HG03139 (cell line): Measurements from ENCODE around the gene TDP1.

ENCODE experiments used
- ATAC-seq: cut with Tn5 transposase; IDR thresholded peaks from one replicate; pipeline ENCODE4 v1.9.1; 2021; ENCODE audit not compliant: unreplicated experiment

TDP1 gene

DNA sequence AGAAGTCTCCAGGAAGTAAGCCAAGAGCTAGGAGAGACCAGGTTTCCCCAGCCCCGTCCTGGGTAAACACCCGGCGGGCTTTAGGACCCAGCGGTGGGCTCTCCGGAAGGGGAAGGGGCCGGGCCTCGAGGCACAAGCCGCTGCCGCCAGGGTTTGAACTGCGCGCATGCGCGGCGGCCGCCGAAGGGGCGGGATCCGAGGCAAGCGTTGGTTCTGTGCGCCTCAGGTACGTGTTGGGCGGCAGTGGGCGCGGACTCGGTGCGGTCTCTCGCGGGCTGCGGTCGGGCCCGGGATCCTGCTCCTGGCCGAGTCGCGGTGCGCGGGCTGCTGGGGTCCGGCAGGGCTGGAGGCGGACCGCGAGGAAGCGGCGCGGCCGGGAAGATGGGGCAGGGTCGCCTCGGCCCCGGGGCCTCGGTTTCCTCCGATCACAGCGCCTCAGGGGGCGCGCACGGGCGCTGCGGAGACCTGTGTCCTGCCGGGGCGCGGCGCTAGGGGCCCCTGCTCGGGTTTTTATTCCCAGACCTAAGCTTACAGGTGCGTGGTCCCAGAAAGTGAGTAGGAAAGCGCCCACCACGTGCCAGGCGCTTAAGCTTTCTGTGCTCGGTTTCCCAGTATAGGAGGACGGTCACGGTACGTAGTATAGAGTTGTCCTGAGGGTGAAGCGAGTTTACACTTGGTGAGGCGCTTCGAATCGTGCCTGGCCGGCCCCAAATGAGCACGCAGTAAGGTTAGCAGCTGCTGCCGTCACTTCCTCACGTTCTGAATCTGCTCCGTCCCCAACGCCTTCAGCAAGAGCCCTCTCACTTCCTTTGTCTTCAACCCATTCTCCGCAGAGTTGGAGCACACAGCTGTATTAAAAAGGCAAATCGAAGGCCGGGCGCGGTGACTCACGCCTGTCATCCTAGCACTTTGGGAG lies at the start of gene TDP1:
TDP1 (plus strand) TSS at position 183 of the 916 bp plus-strand sequence. CDS start 7,188 bp downstream, outside the sequence.
- peak; percentile 54 for ATAC-seq

DNA sequence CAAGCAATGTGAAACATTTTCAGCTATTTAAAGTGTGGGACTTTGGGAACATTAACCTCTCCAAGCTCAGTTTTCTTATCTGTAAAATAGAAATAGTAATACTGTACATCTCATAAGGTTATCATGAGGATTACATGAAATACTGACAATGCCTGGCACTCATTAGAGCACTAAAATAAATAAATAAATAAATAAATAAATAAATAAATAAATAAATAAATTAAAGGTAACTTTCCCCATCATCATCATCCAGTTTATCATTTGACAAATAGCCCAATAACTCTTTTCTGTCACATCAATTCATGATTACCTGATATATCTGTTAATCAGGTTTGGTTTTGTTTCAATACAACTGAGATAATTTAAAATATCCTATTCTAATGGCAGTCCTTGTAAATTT lies 49.7 kb upstream of the TDP1 start:
- no peak for ATAC-seq

DNA sequence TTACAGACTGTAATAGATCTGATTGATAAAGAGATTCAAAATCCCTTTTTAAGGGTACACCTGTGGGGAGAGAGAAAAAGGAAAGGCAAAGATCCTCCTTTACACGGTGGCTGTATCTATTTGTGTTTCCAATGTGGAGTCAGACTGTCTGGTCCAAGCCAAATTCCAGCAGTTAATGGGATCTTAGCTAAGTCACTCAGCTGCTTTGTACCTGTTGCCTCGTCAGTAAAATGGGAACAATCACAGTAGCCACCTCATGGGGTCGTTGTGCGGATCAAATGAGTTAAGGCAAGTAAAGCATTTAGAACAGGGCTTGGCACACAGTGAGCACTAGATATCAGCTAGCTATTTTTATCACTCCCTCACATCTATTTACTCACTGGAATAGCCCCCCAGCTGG lies 48.1 kb upstream of the TDP1 start:
- ATAC-seq: no peak

DNA sequence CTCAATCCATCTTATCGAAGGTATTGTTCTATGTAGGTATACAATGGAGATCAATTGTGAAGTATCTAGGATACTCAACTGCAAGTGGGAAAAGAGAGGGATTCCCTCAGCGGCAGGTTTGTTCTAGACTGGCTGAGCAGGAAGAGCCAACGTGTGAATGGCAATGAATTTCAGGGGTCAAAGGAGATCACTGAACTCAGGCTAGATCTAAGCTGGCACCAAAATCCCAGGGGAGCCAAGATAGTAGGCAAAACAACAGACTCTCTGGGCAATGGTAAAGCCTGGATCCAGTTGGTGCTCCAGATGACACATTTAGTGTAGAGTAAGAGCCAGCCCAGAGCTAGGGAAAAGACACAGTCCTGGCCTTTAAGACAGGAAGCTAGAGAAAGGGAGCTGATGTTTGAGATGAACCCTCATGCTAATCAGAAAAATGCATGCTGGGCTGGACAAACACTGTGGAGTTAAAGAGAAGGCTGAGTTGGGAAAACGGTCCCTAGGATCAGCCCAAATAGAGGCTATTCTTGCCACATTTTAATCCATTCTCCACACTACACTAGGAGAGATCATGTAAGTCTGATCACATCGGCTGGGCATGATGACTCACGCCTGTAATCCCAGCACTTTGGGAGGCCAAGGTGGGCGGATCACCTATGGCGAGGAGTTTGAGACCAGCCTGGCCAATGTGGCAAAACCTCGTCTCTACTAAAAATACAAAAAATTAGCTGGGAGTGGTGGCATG lies 46.8 kb upstream of the TDP1 start:
- no peak for ATAC-seq

DNA sequence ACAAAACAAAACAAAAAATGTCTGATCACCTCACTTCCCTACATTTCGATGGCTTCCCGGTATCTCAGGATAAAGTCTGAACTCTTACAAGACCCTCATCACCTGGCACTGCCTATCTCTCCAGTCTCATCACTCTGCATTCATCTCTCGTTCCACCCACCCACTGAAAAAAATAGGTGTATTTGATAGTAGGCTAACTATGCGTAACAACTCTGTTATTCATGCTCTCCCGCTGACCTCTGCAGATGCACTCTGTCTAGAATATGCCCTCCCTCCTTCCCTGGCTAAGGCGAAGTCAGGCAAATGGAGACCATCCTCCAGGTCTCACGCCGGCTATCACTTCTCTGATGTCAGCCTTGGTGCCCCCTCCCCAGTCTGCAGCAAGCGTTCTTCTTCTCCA lies 46.1 kb upstream of the TDP1 start:
- ATAC-seq: no peak

DNA sequence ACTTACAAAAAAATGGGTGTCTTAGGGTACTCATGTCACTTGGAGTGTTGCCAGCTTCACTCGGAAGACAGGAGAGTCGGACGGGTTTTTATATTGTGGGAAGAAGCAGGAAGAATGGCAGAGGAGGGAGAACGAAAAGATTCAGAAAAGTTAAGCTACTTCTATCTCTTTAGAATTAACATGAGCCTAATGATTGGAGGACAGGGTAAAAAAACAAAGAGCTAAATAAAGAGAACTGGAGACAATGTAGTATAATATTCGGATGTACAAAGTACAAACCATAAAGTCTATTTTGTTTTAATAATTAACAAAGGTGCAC lies 45.1 kb upstream of the TDP1 start:
- no peak for ATAC-seq

DNA sequence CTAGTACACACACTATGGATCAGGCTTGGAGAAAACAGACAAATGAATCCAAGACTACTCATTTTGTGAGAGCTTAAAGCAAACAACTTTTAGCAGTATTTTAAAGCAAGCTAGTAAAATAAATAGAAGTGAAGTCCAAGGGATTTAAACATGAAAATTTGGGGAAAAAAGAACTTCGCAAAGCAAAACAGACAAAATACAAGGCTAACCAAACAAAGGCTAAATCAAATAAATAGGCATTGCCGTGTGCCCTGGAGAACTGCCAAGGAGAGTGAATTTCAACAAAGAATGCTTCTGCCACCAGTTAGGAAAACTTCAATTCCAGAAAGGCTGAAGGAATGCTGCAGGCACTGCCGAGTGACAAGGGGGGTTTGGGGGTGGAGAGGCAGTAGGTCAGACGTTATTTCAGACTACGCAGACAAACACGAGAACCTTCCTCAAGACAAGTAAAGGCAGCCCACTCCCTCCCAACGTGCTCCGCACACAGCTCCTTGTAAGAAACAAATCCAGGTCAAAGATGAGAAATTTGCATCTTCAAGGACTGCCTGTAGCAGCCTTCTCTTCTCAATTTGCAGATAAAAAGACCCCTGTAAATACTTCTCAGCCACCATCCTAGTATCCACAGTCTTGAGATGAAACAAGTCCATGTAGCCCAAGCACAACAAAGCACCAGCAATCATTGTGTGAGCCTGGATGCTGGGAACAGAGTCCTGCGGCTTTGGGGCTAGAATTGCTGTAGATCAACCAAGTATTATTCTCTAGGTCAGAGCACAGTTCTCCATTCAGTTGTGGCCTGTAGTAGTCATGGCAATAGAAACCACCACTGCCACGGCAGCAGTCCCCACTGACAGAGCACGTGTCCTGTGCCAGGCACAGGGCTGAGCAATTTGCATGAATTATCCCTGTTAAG lies 44.5 kb upstream of the TDP1 start:
- no peak for ATAC-seq

DNA sequence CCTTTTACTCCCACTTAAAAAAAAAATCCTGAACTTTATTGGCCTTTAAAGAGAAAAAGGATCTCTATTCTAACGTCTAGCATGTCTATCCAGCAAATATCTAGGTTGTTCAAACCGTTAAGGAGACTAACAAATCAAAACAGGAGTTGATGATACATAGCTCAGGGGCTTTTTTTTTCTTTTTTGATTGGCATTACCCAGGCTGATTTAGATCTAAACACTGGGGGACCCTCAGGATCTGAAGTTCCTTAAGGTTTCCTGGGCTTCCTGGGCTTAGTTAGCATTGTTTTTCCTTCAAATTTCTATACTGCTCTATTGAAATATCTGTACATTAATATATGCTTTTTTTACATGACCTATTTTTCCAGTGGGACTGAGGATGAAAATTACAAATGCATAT lies 43.5 kb upstream of the TDP1 start:
- ATAC-seq: no peak

DNA sequence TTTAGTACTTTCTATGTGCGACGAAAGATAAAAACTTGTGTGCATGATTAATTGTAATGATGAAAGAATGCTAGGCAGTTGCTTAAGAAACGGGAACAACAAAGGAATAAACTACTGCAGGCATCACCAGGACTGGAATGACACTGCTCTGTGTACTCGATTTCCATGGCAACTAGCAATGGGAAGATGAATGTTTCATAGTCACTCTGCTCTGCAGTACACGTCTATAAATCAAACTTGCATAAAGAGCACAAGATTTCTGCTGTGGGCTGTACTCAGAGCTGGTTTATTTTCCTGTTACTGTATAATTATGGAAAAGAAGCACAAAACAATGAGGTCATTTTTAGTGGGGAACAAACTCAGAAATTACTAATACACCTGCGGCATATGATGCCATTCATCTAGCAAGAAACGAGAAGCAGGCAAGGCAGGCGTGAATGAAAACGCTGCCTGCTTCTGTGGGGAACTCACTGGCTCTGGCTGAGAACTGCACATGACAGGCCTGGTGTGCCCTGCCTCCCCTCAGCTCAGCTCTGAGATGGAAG lies 43.0 kb upstream of the TDP1 start:
- no peak for ATAC-seq

DNA sequence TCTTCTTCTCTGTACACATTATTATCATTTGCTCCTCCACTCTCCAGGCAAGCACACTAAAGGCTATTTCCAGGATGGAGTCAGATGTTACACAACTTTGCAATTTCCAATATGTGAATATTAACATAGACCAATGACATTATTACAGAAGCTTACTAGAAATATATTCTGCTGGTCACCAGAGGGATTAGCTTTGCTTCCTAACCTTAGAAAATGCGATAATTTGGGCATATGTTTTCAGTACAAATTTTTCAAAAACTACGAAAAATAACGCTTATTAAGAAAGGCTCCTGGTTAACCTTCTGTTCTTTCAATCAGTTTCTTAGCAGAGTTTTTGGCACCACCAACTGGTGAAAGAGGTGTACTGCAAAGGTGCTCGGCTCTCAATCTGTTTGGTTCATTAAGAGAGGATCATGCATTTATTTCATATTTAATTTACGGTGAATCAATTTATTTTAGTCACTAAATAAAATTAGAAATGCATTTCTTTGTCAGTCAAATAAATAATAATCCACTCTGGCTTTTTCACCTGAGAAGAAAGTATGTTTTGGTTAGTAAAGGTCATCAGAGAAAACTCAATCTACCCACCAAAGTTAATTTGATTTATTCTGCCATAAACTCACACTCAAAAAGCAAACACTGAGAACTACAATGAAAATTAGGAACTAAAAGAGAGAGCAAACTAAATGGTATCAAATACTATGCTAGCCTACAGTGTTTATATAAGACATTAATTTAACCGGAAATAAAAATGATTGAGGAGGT lies 40.4 kb upstream of the TDP1 start:
- ATAC-seq: no peak

DNA sequence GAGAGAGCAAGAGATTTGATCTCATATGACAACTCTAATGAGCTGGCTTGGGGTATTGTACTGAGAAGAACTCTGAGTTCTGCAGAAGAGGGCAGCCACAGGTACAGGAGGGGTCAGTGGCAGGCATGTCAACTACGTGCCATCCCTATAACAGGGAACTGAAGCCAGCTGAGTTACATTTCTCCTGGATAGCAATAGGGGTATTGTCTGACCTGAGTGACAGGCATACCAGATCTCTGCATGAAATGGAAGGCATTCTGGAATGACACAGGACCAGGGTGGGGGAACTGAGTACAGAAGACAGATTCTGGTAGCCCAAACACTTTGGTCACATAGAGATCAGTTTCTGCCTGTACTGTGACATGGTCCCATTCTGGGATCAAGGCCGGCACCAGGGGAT lies 37.0 kb upstream of the TDP1 start:
- no peak for ATAC-seq

DNA sequence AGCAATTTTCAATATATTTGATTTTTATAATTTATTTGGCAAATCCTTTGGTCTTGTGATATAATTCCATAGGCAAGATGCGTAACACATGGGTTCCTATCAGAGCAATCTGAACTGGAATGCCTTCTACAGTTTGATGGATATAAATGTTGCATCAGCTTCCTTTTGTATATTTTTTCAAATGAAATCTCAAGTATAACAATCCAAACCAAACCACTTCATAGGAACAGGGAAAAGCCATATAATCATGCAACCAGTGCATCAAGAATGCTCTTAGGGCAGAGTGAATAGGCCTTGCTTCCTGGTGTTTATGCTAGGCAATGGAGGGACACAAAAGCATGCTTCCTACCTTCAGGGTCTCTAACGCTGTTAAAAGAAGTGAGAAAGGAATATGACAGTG lies 35.7 kb upstream of the TDP1 start:
- no peak for ATAC-seq

DNA sequence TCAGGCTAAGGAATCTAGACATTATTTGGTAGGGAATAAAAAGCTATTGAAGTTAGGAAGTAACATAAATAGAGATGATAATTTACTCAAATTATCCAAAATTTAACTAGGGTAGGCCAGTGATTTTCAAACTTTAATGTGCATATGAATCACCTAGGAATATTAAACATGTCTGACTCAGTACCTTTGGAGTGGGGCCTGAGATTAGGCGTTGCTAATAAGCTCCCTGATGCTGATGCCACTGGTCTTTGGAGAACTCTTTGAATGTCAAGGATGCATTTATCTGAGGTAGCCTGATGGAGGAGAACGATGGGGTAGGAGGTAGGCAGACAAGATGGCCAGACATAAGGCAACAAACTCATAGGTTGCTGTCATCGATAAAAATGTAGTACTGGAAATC lies 34.4 kb upstream of the TDP1 start:
- ATAC-seq: no peak

DNA sequence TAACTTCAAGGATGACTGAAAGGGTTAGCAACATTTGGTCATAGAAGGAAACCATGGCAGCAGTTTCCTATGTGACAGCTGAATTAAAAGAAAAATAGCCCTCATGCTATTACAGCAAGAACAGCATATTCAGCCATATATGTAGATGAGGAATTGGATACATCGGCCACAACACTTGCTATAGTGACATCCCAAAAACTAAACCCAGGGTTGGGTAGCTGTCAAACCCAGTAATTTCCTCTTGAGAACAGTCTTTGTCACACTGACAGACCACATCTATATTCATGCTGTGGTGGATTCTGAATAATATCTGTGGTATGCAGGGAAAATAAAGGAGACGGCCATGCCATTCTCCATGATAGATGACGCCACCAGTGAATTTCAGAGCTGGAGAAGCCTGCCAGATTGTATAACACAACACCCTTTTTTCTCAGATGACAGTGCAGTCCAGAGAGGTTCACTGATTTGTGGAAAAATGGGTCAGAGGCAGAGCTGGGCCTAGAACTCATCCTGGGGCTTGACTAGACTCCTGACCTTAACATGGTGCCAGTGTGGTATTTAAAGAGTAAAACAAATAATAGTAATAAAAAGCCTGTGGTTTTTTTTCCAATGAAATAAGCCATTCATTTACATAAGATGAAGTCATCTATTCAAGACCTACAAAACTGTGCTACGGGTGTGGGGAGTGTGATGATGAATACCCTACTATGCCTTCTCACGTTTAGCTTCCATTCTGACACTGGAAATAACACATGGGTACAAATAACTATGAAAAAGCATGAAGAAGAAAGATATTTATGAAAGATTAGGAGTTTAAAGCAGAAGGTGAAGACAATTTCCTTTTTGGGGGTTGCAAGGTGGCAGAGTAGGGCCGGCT lies 33.5 kb upstream of the TDP1 start:
- no peak for ATAC-seq

DNA sequence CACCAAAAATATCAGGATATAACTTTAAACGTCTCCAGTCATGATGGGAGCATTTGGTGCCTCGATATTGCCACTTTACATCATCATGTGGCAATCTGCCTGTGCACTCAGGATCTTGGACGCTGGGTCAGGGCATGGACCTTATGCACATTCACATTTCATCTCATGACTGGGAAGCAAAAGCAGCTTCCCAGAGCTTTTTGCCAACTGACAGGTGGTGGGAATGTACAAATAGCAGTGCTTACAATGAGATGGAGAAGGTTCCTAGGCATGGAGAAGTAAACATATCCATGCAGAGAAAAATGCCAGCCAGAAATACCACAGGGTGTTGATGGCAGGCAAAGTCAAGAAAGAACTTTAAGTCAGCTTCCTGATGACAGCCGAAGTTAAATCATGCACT lies 31.5 kb upstream of the TDP1 start:
- ATAC-seq: no peak

DNA sequence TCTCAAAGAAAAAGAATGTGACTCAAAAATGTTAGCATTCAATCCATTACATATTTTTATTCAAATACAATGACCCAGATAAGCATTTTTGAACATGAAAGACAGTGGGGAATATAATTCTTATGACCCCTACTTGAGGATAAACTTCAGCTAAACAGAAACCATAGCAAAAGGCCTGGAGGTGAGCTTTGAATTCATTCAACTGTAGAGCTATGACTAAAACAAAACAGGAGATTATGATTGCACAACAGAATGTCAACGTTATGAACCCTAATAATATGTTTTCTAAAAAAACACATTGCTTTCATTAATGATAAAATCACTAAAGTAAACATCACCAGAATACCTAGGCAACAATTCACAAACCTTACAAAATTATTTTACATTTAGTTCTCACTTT lies 29.0 kb upstream of the TDP1 start:
- no peak for ATAC-seq

DNA sequence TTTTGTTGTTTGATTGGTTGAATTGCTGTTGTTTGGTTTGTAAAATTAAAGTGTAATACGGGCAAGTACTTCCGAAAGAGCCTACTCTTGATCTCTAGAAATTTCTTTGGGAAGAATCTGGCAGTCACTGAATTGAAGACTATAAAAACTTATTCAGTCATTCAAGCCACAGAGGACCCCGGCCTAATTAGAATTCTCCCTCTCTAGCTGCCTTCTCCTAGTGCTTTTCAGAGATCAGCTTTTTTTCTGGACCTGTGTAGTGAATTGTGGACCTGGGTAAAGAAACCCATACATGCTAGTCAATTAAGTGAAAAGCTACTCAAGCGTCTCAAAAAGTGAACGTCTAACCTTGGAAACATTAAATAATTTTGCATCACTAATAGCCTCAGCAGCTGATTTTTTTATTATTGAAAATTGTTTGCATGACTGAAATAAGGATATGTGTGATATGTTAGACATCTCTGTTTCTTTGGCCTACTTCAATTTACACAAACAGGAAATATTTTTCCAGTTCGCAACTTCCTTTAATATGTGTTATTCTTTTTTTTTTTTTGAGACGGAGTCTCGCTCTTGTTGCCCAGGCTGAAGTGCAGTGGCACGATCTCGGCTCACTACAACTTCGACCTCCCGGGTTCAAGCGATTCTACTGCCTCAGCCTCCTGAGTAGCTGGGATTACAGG lies 28.4 kb upstream of the TDP1 start:
- ATAC-seq: no peak

DNA sequence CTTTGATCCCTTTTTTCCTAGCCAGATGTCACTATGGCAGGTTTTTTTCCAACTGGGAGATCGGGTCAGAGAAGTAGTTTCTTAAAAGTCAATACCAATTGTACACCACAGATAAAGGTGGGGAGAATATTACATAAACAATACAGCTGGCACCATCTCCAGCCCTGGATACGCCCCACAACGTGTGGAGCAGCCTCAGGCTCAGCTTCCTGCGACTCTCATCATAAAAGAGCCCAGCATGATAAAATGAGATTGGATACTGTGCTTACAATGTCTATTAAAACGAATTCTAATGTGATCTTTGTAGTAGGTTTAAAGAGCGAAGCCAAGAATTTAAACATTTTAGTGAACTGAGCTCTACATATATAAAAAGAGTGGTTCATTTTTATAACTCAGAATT lies 22.7 kb upstream of the TDP1 start:
- no peak for ATAC-seq

DNA sequence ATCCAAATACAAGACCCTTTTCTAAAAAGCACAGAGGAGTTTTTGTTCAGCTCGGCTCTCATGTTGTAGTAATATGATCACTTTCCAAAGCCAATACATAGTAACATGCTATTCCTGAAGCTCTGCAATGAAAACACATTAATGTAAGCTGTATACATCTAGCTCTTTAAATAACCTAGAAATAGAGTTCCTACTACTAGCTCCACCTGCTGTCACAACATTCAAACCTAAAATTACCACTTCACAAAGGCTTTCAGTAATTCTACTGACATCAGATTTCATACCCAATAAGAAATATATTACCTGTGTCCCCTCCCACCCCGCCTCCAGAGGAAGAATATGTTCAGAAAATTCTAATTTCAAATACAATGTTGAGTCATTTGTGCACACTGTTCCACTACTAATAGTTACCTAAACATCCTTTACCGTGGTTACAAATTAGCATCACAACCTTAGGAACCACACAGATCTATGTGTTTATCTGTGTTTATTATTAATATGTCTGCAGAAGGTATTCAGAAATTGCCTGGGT lies 19.0 kb upstream of the TDP1 start:
- ATAC-seq: no peak
